HepG2 (cell line): ENCODE results near the gene CEBPE. TPM values are rescaled to one million over a fixed set of nuclear protein-coding genes. Genes with fewer than 3 reads are reported as not detected.
A peak's percentile ranks its signal among the peaks of the same experiment; 100 is the strongest.

Experiments used
- GFI1 ChIP-seq: sonication (generic); formaldehyde crosslinking; IDR thresholded peaks from 2 replicates; pipeline ENCODE4 v1.5.0; 2020; ENCODE audit warnings: missing genetic modification reagents, mild to moderate bottlenecking, borderline replicate concordance
- MXI1 ChIP-seq: IDR thresholded peaks from 3 replicates; pipeline ENCODE4 v1.6.1; 2012; ENCODE audit warnings: low read depth, low read length, inconsistent platforms, borderline replicate concordance
- RFXAP ChIP-seq: sonication (generic); formaldehyde crosslinking; IDR thresholded peaks from 2 replicates; pipeline ENCODE4 v1.4.0; 2020; ENCODE audit warnings: missing genetic modification reagents, borderline replicate concordance
- SNRNP70 ChIP-seq: fragments of 200-400 bp; formaldehyde crosslinking; IDR thresholded peaks from 2 replicates; pipeline ENCODE4 v1.6.1; 2017; ENCODE audit warnings: mild to moderate bottlenecking, low read depth, low read length, moderate library complexity
- TOE1 ChIP-seq: sonication (generic); formaldehyde crosslinking; IDR thresholded peaks from 2 replicates; pipeline ENCODE4 v1.4.0; 2020; ENCODE audit warnings: mild to moderate bottlenecking, missing genetic modification reagents
- TP53 ChIP-seq: sonication (generic); formaldehyde crosslinking; conservative IDR thresholded peaks from 2 replicates; pipeline ENCODE4 v1.4.0; 2020; ENCODE audit warnings: missing genetic modification reagents
- ZBTB7B ChIP-seq: sonication (generic); formaldehyde crosslinking; IDR thresholded peaks from 2 replicates; pipeline ENCODE4 v1.4.0; 2020; ENCODE audit warnings: missing genetic modification reagents
- ZC3H13 ChIP-seq: sonication (generic); formaldehyde crosslinking; IDR thresholded peaks from 2 replicates; pipeline ENCODE4 v1.8.1; 2023; ENCODE audit warnings: mild to moderate bottlenecking, missing genetic modification reagents, moderate library complexity
- ZNF317 ChIP-seq: sonication (generic); formaldehyde crosslinking; IDR thresholded peaks from 2 replicates; pipeline ENCODE4 v1.5.0; 2020; ENCODE audit warnings: mild to moderate bottlenecking, missing genetic modification reagents
- ZNF337 ChIP-seq: sonication (generic); formaldehyde crosslinking; IDR thresholded peaks from 2 replicates; pipeline ENCODE4 v1.5.1; 2020; ENCODE audit warnings: missing genetic modification reagents, low read depth, mild to moderate bottlenecking, borderline replicate concordance
- ZNF772 ChIP-seq: sonication (generic); formaldehyde crosslinking; IDR thresholded peaks from 2 replicates; pipeline ENCODE4 v1.5.0; 2020; ENCODE audit warnings: mild to moderate bottlenecking, missing genetic modification reagents
- ZSCAN31 ChIP-seq: sonication (generic); formaldehyde crosslinking; IDR thresholded peaks from 2 replicates; pipeline ENCODE4 v1.5.0; 2020; ENCODE audit warnings: low read depth, mild to moderate bottlenecking, missing genetic modification reagents
- polyA plus RNA-seq, 8 experiments: library from polyadenylated mRNA; depleted of rRNA in 3 of 8; stranded (reverse) in 7 of 8; unstranded in 1 of 8; fragments of >200 nt; fragmentation: Illumina TruSeq in 4 of 8; extraction: Trizol in 4 of 8; gene quantifications; 2 replicates each; pipeline versions ENCODE4 v1.2.1 to v1.2.3, GENCODE V29; 2011 to 2016; ENCODE audit warnings: low read depth in 4 of 8, missing spikeins in 1 of 8, mixed read lengths in 1 of 8; ENCODE audit not compliant: insufficient read depth in 1 of 8
- total RNA-seq, 5 experiments: library from RNA; depleted of rRNA; stranded (reverse); fragments of >200 nt; fragmentation: Illumina TruSeq; extraction: Trizol; gene quantifications; 2 replicates each; pipeline ENCODE4 v1.2.3, GENCODE V29; 2016; ENCODE audit warnings: low read depth in 1 of 5
- TF ChIP-seq, protein P1 (sequence below): sonication (generic); formaldehyde crosslinking; IDR thresholded peaks from 2 replicates; pipeline ENCODE4 v1.5.1; 2020; ENCODE audit warnings: missing genetic modification reagents, mild to moderate bottlenecking, borderline replicate concordance
- TF ChIP-seq, protein P2 (sequence below): sonication (generic); formaldehyde crosslinking; IDR thresholded peaks from 2 replicates; pipeline ENCODE4 v1.4.0; 2020; ENCODE audit warnings: missing genetic modification reagents, low read depth, mild to moderate bottlenecking, borderline replicate concordance
- TF ChIP-seq, protein P3 (sequence below): sonication (generic); formaldehyde crosslinking; IDR thresholded peaks from 2 replicates; pipeline ENCODE4 v1.4.0; 2020; ENCODE audit warnings: missing genetic modification reagents, borderline replicate concordance
- TF ChIP-seq, protein P4 (sequence below): IDR thresholded peaks from 2 replicates; pipeline ENCODE4 v1.6.1; 2016; ENCODE audit warnings: low read depth
- TF ChIP-seq, protein P5 (sequence below): sonication (generic); formaldehyde crosslinking; IDR thresholded peaks from 2 replicates; pipeline ENCODE4 v1.5.0; 2020; ENCODE audit warnings: missing genetic modification reagents

Gene CEBPE
- total and polyA plus RNA-seq, 2 of the 13 experiments (the other 11 are each of a cell fraction or from before 2014, with no cell fraction given) = 0.09 to 0.11 TPM

DNA sequence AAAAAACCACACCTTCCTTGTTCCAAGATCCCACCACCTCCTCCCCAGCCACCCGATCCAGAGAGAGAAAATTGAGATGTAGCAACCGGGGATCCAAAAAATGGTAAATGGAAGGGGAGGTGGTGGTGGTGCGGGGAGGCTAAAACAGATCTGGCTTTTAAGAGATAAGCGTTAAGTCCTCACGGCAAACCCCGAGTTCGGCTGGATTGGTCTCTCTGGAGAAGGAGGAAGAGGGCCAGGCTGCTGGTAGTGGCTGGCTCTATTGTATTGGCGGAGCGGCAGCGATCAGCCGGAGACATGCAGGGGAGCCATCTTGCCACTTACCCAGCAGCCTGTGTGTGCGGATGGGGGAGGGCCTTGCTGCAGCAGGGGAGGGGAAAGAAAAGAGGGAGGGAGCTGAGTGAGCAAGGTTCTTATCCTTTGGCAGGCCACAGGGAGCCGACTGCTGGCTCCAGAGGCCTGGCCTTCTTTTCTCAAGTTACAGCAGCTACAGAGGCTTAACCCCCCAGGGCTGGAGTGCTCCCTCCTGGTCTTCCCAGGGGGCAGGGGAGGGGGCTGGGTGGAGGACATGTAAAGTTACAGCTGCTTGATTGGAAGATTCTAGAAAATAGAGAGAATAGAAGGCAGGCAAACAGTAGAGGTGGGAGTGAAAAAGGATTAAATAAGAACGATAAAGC is 47.7 kb downstream of the CEBPE start (continued):
- TF ChIP-seq, protein P1, sequence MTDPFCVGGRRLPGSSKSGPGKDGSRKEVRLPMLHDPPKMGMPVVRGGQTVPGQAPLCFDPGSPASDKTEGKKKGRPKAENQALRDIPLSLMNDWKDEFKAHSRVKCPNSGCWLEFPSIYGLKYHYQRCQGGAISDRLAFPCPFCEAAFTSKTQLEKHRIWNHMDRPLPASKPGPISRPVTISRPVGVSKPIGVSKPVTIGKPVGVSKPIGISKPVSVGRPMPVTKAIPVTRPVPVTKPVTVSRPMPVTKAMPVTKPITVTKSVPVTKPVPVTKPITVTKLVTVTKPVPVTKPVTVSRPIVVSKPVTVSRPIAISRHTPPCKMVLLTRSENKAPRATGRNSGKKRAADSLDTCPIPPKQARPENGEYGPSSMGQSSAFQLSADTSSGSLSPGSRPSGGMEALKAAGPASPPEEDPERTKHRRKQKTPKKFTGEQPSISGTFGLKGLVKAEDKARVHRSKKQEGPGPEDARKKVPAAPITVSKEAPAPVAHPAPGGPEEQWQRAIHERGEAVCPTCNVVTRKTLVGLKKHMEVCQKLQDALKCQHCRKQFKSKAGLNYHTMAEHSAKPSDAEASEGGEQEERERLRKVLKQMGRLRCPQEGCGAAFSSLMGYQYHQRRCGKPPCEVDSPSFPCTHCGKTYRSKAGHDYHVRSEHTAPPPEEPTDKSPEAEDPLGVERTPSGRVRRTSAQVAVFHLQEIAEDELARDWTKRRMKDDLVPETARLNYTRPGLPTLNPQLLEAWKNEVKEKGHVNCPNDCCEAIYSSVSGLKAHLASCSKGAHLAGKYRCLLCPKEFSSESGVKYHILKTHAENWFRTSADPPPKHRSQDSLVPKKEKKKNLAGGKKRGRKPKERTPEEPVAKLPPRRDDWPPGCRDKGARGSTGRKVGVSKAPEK = no peak
- TF ChIP-seq, protein P2, sequence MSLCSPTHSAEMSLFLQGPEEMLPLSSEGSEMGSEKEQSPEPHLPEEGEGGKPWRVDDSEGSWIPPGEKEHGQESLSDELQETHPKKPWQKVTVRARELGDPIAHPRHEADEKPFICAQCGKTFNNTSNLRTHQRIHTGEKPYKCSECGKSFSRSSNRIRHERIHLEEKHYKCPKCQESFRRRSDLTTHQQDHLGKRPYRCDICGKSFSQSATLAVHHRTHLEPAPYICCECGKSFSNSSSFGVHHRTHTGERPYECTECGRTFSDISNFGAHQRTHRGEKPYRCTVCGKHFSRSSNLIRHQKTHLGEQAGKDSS (CRISPR knock-in tag) = peak; percentile 75; the same call in 1 of the 2 replicates
- TF ChIP-seq ZNF337 (peak; percentile 70; the same call in 1 of the 2 replicates), SNRNP70 (no peak), ZC3H13 (CRISPR knock-in tag) (peak; percentile 90; the same call in 1 of the 2 replicates), MXI1 (peak; percentile 63; the same call in 1 of the 3 replicates), RFXAP (peak; percentile 70; the same call in 1 of the 2 replicates), ZNF772 (CRISPR knock-in tag) (peak; percentile 23; the same call in 1 of the 2 replicates), ZBTB7B (CRISPR knock-in tag) (0 out of 2 replicates have a peak, but pooled peaks have one; percentile 68), ZNF317 (CRISPR knock-in tag) (peak; percentile 74; the same call in 1 of the 2 replicates), GFI1 (CRISPR knock-in tag) (no peak; the same call in none of the 2 replicates), TOE1 (CRISPR knock-in tag) (peak; percentile 83; the same call in 1 of the 2 replicates), ZSCAN31 (peak; percentile 79; the same call in 1 of the 2 replicates), TP53 (CRISPR knock-in tag) (no peak)
- TF ChIP-seq, protein P3, sequence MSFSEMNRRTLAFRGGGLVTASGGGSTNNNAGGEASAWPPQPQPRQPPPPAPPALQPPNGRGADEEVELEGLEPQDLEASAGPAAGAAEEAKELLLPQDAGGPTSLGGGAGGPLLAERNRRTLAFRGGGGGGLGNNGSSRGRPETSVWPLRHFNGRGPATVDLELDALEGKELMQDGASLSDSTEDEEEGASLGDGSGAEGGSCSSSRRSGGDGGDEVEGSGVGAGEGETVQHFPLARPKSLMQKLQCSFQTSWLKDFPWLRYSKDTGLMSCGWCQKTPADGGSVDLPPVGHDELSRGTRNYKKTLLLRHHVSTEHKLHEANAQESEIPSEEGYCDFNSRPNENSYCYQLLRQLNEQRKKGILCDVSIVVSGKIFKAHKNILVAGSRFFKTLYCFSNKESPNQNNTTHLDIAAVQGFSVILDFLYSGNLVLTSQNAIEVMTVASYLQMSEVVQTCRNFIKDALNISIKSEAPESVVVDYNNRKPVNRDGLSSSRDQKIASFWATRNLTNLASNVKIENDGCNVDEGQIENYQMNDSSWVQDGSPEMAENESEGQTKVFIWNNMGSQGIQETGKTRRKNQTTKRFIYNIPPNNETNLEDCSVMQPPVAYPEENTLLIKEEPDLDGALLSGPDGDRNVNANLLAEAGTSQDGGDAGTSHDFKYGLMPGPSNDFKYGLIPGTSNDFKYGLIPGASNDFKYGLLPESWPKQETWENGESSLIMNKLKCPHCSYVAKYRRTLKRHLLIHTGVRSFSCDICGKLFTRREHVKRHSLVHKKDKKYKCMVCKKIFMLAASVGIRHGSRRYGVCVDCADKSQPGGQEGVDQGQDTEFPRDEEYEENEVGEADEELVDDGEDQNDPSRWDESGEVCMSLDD = no peak
- TF ChIP-seq, protein P4, sequence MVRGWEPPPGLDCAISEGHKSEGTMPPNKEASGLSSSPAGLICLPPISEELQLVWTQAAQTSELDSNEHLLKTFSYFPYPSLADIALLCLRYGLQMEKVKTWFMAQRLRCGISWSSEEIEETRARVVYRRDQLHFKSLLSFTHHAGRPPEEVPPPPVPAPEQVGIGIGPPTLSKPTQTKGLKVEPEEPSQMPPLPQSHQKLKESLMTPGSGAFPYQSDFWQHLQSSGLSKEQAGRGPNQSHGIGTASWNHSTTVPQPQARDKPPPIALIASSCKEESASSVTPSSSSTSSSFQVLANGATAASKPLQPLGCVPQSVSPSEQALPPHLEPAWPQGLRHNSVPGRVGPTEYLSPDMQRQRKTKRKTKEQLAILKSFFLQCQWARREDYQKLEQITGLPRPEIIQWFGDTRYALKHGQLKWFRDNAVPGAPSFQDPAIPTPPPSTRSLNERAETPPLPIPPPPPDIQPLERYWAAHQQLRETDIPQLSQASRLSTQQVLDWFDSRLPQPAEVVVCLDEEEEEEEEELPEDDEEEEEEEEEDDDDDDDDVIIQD (CRISPR knock-in tag) = peak; percentile 87
- TF ChIP-seq, protein P5, sequence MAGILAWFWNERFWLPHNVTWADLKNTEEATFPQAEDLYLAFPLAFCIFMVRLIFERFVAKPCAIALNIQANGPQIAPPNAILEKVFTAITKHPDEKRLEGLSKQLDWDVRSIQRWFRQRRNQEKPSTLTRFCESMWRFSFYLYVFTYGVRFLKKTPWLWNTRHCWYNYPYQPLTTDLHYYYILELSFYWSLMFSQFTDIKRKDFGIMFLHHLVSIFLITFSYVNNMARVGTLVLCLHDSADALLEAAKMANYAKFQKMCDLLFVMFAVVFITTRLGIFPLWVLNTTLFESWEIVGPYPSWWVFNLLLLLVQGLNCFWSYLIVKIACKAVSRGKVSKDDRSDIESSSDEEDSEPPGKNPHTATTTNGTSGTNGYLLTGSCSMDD (CRISPR knock-in tag) = no peak
